Measurements from ENCODE around the gene NOS3. TPM values are rescaled to one million over a fixed set of nuclear protein-coding genes. Genes with fewer than 3 reads are reported as not detected.

The NOS3 gene
- total and polyA plus RNA-seq, 2 of the 13 experiments (the other 11 are each of a cell fraction or from before 2014, with no cell fraction given) = 3.7 to 7.5 TPM

GRCh38 chr7:151062399-151063211, 71.8 kb downstream of the NOS3 start (continued):
- TF ChIP-seq DMTF1 (CRISPR knock-in tag; IDR thresholded peaks at IDR 0.05) = no peak
- 0 out of 2 replicates have a peak, but pooled peaks have one; percentile 54 for TF ChIP-seq SSRP1 (CRISPR knock-in tag; IDR thresholded peaks at IDR 0.05)
- peak; percentile 50; the same call in 1 of the 2 replicates for TF ChIP-seq CREM (IDR thresholded peaks at IDR 0.05)
- no peak for TF ChIP-seq CREM (CRISPR knock-in tag; IDR thresholded peaks at IDR 0.05)
- peak; percentile 73; the same call in 1 of the 2 replicates for TF ChIP-seq POLR2AphosphoS5 (IDR thresholded peaks at IDR 0.05; ENCODE audit: low read depth, low read length)
- TF ChIP-seq SRF (IDR thresholded peaks at IDR 0.05; ENCODE audit: low read depth, low read length) = no peak
- TF ChIP-seq ELF1 (CRISPR knock-in tag; IDR thresholded peaks at IDR 0.05) = peak; percentile 67
- TF ChIP-seq FOXP4 (CRISPR knock-in tag; IDR thresholded peaks at IDR 0.05) = no peak
- 0 out of 2 replicates have a peak, but pooled peaks have one; percentile 21 for TF ChIP-seq PITX1 (CRISPR knock-in tag; IDR thresholded peaks at IDR 0.05)
- no peak for TF ChIP-seq ATF7 (IDR thresholded peaks at IDR 0.05)
- no peak for TF ChIP-seq ATF7 (CRISPR knock-in tag; IDR thresholded peaks at IDR 0.05)
- no peak; the same call in 1 of the 2 replicates for TF ChIP-seq ZNF512B (CRISPR knock-in tag; IDR thresholded peaks at IDR 0.05; ENCODE audit: borderline replicate concordance)
- TF ChIP-seq YY1 (IDR thresholded peaks at IDR 0.05; ENCODE audit: insufficient read depth, insufficient replicate concordance, low read depth, low read length) = peak; percentile 54
- TF ChIP-seq ZNF574 (CRISPR knock-in tag; IDR thresholded peaks at IDR 0.05) = peak; percentile 14; the same call in 1 of the 2 replicates
- no peak for TF ChIP-seq ZNF317 (CRISPR knock-in tag; IDR thresholded peaks at IDR 0.05)
- TF ChIP-seq KLF11 (CRISPR knock-in tag; IDR thresholded peaks at IDR 0.05) = peak; percentile 61; the same call in 1 of the 2 replicates
- TF ChIP-seq TCF7 (IDR thresholded peaks at IDR 0.05; ENCODE audit: low read depth) = 0 out of 2 replicates have a peak, but pooled peaks have one; percentile 5
- 0 out of 2 replicates have a peak, but pooled peaks have one; percentile 55 for TF ChIP-seq ZNF879 (CRISPR knock-in tag; IDR thresholded peaks at IDR 0.05)
- no peak for TF ChIP-seq PHB2 (IDR thresholded peaks at IDR 0.05; ENCODE audit: partially characterized antibody)
- no peak; the same call in 1 of the 2 replicates for TF ChIP-seq ISL2 (CRISPR knock-in tag; IDR thresholded peaks at IDR 0.05)
- TF ChIP-seq MXI1 (IDR thresholded peaks at IDR 0.05; ENCODE audit: borderline replicate concordance, low read depth, low read length) = peak; percentile 97; the same call in 2 of the 3 replicates
